HG03066 (cell line): ENCODE data around the gene HS3ST3B1.

Experiments used
- ATAC-seq: cut with Tn5 transposase; IDR thresholded peaks from one replicate; pipeline ENCODE4 v1.9.1; 2021; ENCODE audit warnings: low read depth; ENCODE audit not compliant: unreplicated experiment

Gene HS3ST3B1

DNA sequence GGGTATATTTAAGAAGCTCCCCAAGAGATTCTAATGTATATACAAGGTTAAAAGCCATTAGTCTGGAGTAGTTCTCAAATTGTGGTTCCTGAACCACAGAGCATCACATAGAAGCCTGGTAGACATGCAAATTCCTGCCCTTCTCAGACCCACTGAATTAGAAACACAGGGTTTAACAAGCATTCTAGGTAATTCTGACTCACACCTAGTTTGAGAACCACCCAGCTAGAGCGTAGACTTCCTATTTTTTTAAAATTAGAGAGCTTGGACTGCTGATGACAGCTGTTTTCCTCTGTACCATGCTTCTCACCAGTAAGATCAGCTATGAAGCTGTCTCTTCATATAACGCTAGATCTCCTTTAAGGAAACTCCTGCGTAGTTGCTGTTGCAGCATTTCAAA, 50.6 kb downstream of the HS3ST3B1 start:
- no peak for ATAC-seq

DNA sequence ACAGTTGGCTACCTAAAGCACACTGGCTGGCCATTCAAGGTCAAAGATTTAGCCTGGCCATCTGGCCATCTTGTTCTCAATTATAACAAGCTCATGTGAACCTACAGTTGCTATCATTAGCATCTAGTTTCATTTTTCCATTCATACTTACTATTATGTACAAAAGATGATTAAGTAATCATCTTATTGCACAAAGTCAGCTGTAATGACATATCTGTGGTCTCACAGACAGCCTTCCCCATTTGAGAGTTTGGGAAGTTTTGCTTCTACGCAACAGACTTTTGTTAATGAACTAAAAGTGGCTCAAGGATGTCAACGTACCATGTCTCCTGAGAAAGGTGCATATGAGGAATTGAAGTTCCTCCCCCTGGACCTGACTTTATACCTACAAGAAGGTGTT, 51.3 kb downstream of the HS3ST3B1 start:
- ATAC-seq, result no peak

DNA sequence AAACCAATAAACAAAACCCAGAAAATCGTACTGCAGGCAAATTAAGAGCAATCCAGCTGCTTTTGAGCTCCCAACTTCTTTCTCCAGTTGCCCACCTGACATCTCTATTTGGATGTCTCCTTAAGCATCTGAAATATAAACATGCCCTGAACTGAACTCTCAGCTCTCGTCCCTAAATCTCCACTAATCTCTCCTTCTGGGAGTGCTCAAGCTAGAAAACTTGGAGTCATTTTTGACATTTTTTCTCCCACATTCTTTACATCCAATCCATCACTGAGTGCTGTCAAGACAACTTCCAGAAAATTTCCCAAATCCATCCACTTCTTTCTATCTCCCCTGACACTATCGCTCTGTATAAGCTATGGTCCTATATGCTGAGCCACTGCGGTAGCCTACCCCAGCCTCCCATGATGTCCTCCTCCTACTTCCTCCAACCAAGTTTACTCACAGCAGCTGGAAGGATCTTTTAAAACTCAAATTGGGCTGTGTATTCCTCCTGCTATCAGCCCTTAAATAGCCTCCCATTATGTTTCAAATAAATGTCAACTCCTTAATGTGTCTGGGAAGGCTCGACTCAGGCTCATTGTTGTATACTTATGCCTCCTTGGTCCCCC, 53.1 kb downstream of the HS3ST3B1 start:
- ATAC-seq, result no peak

GRCh38 chr17:14354807-14355206, 53.9 kb downstream of the HS3ST3B1 start:
- ATAC-seq, result no peak

DNA sequence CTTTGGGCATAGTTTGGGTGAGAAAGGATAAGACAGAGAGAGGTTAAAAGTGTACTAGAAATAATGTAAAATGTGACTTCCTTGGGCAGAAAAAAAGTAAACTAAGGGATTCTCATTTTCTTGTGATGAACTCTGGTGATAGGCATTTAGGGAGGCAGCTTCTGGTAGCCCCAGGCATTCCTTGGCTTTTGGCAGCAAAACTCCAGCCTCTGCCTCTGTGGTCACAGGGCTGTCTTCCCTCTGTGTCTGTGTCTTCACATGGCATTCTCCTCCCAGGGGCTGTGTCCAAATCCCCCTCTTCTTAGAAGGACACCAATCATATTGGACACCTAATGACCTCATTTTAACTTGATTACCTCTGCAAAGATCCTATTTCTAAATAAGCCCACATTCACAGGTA, 54.7 kb downstream of the HS3ST3B1 start:
- no peak for ATAC-seq

GRCh38 chr17:14359163-14360020, 58.5 kb downstream of the HS3ST3B1 start:
- ATAC-seq, result peak; percentile 74

GRCh38 chr17:14360856-14361255, 60.0 kb downstream of the HS3ST3B1 start:
- no peak for ATAC-seq

GRCh38 chr17:14361470-14361869, 60.6 kb downstream of the HS3ST3B1 start:
- ATAC-seq, result no peak

DNA sequence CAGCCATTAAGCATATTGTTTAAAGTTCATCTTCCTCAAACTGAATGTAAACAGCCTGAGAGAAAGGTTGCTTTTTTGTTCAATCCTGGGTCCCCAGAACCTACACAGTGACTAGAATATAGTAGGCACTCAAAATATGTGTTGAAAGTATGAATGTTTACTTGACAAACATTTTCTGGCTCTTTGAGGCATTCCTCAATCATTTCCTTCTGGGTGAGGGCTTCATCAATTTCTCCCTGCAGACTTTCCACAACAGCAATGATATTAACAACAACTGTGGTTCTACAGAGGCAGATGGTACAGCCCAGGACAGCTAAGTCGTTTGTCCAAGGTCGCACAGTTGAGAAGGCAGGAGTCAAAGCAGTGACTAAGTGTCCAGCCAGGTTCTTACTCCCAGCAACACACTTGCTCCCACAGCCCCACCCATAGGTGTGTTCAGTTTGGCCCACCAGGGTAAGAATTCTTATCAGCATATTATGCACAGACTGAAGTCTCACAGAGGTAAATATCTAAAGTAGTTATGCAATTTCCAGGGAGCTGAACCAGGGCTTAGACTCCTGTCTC, 61.1 kb downstream of the HS3ST3B1 start:
- no peak for ATAC-seq

DNA sequence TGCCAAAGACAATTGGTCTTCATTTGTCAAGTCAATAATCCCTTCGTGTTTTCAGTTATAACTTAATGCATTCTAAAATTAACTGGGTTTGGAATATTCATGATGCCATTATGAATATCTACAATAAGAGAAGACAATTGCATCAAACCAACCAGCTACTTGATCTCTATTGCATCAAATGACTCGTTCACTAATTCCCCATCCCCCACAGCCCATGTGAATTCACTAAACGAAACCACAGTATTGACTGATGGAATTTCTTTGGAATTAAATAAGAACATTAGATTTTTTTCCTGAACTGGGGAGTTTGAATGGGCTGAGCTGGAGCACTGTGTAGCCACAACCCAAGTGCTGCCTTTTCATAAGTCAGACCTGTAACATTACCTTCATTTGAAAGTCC, 65.3 kb downstream of the HS3ST3B1 start:
- no peak for ATAC-seq

DNA sequence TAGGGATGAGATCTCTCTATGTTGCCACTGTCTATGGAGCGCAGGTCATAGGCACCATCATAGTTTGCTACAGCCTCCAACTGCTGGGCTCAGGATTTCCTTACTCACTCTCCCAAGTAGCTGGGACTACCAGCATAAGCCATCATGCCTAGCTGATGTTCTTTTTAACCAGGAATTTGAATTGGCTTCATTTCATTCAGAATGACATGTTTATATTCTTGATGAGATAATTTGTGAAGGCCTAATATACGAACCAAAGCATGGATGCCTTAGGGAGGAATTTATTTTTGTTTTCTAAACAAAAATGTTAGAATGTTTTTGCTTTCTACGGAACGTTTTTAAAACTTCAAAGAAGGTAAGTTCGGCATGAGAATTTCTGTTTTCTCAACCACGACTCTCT, 71.6 kb downstream of the HS3ST3B1 start:
- ATAC-seq, result no peak

GRCh38 chr17:14372905-14373613, 72.2 kb downstream of the HS3ST3B1 start:
- ATAC-seq, result no peak

GRCh38 chr17:14373614-14374259, 72.9 kb downstream of the HS3ST3B1 start:
- ATAC-seq, result no peak

GRCh38 chr17:14374268-14374667, 73.4 kb downstream of the HS3ST3B1 start:
- no peak for ATAC-seq

- ATAC-seq, result no peak
These were observed 75.8 kb downstream of the HS3ST3B1 start for GRCh38 chr17:14376666-14377065.

DNA sequence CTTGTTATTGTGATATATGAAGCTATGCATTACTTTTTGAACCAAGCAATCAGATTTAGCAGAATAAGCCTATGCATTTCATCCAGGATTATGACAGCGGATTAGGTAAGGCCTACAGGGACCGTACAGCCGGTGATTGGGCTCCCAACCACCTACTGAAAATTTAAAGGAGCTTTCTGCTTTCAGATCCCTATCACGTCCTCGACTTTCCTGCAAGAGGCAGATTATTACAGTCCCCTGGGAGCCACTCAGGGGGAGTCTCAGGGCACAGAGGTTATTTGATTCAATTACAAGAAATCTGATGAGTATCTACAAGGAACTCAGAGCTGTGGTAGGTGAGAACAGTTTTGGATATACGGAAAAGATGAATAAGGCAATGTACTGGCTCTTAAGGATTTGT, 80.7 kb downstream of the HS3ST3B1 start:
- no peak for ATAC-seq

- no peak for ATAC-seq
These were observed 86.2 kb downstream of the HS3ST3B1 start for GRCh38 chr17:14387036-14387435.

DNA sequence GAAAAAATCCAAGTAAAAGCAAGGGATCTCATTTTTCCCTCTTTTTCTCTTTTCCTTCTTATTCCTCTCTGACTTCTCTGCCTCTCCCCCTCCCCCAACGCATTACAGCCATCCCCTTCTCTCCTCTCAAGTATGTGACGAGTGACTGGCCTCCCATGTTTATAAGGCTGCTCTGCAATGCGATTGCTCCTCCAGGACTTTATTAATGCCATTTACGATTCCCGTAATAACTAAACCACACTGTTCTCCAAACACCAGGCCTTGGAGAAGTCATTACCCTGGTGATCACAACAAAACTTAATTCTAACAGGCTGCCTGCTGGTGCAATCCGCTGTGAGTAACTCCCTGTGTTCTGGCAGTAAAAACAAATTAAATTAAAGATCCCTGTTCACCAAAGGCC, 88.8 kb downstream of the HS3ST3B1 start:
- ATAC-seq, result no peak

GRCh38 chr17:14393723-14394122, 92.8 kb downstream of the HS3ST3B1 start:
- no peak for ATAC-seq

DNA sequence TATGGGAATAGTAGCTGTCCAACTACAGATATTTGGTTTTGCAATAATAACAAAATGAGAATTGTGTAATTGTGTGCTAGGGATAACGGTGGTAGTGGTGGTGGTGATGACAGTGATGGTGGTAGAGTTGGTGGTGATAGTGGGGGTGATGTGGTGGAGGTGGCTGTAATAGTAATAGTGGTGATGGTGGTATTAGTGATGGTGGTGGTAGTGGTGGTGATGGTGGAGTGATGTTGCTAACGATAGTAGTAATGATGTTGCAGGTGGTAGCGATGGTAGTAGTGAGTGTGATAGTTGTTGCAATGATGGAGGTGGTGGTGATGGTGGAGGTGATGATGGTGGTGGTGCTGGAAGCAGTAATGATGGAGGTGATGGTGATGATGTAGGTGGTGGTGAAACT, 94.4 kb downstream of the HS3ST3B1 start:
- no peak for ATAC-seq

DNA sequence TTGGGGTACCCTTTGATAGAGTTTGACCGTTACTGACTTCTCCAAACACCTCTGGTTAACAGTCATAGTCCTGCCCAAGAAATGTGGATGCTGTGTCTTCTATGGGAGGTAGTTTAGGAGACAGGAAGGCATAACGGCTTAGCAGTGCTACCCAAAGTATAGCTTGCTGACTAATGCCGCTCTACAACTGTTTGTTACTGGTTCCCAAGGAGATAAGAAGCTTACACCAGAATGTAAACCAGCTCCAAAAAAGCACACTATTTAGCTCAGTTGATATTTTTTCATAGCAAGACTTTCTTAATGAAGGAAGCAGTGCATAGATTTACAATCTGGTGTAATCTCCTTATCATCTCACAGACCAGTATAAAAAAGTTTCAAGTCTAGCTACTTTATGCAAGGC, 95.7 kb downstream of the HS3ST3B1 start:
- no peak for ATAC-seq
